Measurements from ENCODE around the gene KARS1. TPM values are rescaled to one million over a fixed set of nuclear protein-coding genes. Genes with fewer than 3 reads are reported as not detected.

Gene KARS1
- total RNA-seq, 4 donors from 2014 or later: 82.9 to 105 (median 95.4) TPM

DNA sequence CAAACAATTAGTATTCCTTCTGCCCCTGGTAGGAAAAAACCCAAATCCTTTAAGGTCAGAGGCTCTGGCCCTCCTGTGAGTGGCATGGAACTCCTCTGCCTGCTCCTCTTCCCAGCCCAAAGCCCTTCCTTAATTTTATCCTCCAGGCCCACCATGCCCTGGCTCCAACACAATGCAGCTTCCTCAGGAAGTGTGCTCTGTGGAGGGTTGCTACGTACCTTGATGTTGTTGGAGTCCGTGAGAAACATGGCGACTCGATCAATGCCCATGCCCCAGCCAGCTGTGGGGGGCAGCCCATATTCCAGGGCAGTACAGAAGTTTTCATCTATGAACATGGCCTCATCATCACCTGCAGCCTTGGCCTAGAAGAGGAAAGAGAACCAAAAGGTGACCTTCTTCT, 19.1 kb downstream of the KARS1 start:
- intact Hi-C loops (cut with DNase I): loop anchor here (5.0 kb wide), 1 partner anchor 71 kb away; the partner anchor contains the start of gene TMEM231

DNA sequence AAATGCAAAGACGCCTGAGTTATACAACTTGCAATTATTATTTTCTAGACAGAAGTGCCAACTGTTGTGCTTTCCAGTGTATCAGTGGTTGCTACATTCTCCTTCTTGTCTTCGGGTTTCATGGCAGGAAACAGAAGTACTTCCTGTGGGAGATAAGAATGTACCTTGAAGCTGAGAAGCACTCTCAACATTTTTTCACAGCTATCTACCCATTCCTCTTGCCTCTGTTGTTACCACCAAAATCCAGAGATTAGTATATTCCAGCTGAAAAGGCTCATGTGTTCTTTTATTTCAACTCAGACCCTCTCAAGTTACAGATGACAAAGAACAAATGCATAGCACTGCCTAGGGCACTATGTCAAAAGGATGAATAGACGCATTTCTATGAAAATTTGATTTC, 19.6 kb downstream of the KARS1 start:
- H3K4me1 ChIP-seq: no peaks in the 10 kb centered on the region
- no peak for DNase-seq
- intact Hi-C loops (cut with DNase I): loop anchor here (5.0 kb wide), 1 partner anchor 71 kb away; the partner anchor contains the start of gene TMEM231
- no peak overlapping the region for H3K27ac ChIP-seq
- no peak for TF ChIP-seq POLR2A (IDR thresholded peaks at IDR 0.05)
- no peak for TF ChIP-seq CTCF (IDR thresholded peaks at IDR 0.05)
- no peaks in the 10 kb centered on the region for H3K27me3 ChIP-seq
- H3K4me3 ChIP-seq (replicated peaks in 1 of 3): no peak overlapping the region
- 63 to 74% methylated on average over 3 of the region's 3 CpGs for WGBS, 2 donors
- peaks cover 61 to 72% of the 10 kb centered on the region in 2 donors for H3K36me3 ChIP-seq
- H3K9me3 ChIP-seq: no peaks in the 10 kb centered on the region

More for the DNA sequence above, 19.1 kb downstream of the KARS1 start:
- Histone ChIP-seq H3K4me3 (replicated peaks in 1 of 3) (no peak overlapping the region), H3K27ac (no peak overlapping the region), H3K36me3 (peaks cover 66 to 77% of the 10 kb centered on the region in 2 donors), H3K9me3 (no peaks in the 10 kb centered on the region), H3K27me3 (no peaks in the 10 kb centered on the region), H3K4me1 (no peaks in the 10 kb centered on the region)
- WGBS, 2 donors: 51 to 100% methylated on average over 1 to 4 of the region's 4 CpGs
- no peak for TF ChIP-seq CTCF (IDR thresholded peaks at IDR 0.05)
- no peak for TF ChIP-seq POLR2A (IDR thresholded peaks at IDR 0.05)
- no peak for DNase-seq

GRCh38 chr16:75626806-75627205, 20.7 kb downstream of the KARS1 start:
- DNase-seq: no peak
- intact Hi-C loops (cut with DNase I): loop anchor here (5.0 kb wide), 1 partner anchor 70 kb away; the partner anchor contains the start of gene TMEM231
- Histone ChIP-seq H3K27me3 (no peaks in the 10 kb centered on the region), H3K4me1 (peaks cover 7 to 9% of the 10 kb centered on the region in 2 donors), H3K4me3 (replicated peaks in 1 of 3) (no peak overlapping the region), H3K36me3 (peaks cover 53 to 62% of the 10 kb centered on the region in 2 donors), H3K9me3 (no peaks in the 10 kb centered on the region), H3K27ac (no peak overlapping the region)
- TF ChIP-seq CTCF (IDR thresholded peaks at IDR 0.05) (no peak), POLR2A (IDR thresholded peaks at IDR 0.05) (no peak)
- WGBS, 2 donors: 86 to 87% methylated on average over 4 of the region's 4 CpGs

GRCh38 chr16:75624921-75625334, 22.5 kb downstream of the KARS1 start:
- Histone ChIP-seq H3K27ac (no peak overlapping the region), H3K27me3 (no peaks in the 10 kb centered on the region), H3K9me3 (no peaks in the 10 kb centered on the region), H3K36me3 (peaks cover 35 to 44% of the 10 kb centered on the region in 2 donors), H3K4me3 (replicated peaks in 1 of 3) (no peak overlapping the region), H3K4me1 (peaks cover 10 to 11% of the 10 kb centered on the region in 2 donors)
- intact Hi-C loops (cut with DNase I): loop anchor here (5.0 kb wide), 1 partner anchor 68 kb away; the partner anchor contains the start of gene TMEM231
- no peak for TF ChIP-seq POLR2A (IDR thresholded peaks at IDR 0.05)
- TF ChIP-seq CTCF (IDR thresholded peaks at IDR 0.05): no peak
- WGBS, 2 donors: 72 to 73% methylated on average over 4 of the region's 4 CpGs
- no peak for DNase-seq

DNA sequence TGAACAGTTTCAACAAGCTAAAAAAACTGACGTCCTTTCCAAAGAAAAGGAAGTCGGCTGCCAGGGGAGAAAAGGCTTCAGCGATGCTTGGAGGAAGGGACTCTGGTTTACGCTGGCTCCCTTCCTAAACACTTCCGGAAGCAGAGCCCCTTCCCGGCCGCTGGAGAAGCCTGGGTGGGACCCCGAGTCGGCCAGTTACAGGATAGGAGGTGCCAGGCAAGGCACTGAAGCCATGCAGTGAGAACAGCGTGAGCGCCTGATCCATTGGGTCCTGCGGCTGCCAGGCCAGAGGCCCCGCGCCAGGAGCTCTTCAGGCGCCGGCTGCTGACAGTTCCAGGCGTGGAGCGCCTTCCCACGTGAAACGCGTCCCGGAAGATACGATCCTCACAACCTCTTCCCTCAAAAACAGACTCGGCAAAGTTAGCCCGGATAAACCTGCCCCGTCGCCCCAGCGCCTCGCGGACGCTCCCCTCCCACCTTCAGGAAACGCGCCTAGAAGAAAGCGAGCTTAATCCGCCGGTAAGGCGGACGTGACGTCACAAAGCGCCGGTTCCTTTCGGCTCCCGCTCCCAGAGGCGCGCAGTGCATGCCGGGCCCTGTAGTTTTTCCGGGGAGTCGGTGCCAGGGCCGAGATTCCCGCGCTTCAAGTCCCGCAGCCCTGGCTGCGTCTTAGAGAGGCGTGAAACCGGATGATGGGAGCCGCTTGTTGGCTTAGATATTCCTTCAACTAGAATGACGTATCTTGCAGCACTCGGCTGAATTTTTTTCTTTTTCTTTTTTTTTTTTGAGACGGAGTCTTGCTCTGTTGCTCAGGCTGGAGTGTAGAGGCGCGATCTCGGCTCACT, 24.5 kb downstream of the KARS1 start, which contains the start of gene ADAT1:
ADAT1 (minus strand) TSS at position 521 of the 845 bp plus-strand sequence. CDS start 2,482 bp downstream, outside the sequence.
- Histone ChIP-seq H3K4me1 (peaks cover 10 to 11% of the 10 kb centered on the region in 2 donors), H3K9me3 (no peaks in the 10 kb centered on the region), H3K27ac (peak within 1 kb of the TSS; percentile 80 to 82 (median 80)), H3K4me3 (replicated peaks in 1 of 3) (peak within 1 kb of the TSS; percentile 46 to 49 (median 47)), H3K36me3 (peaks cover 17 to 28% of the 10 kb centered on the region in 2 donors), H3K27me3 (no peaks in the 10 kb centered on the region)
- intact Hi-C loops (cut with DNase I): no loop called here
- TF ChIP-seq CTCF (IDR thresholded peaks at IDR 0.05): peak in 1 of 6 experiments; percentile 36
- TF ChIP-seq POLR2A (IDR thresholded peaks at IDR 0.05): peak; percentile 25 to 84
- DNase-seq: peak; percentile 99
- 0% methylated on average over 26 to 30 of the region's 62 CpGs for WGBS, 2 donors
